ENCODE data around the gene TUBA1A.

The TUBA1A gene

GRCh38 chr12:49188916-49189367, at the start of gene TUBA1A:
Gene TUBA1A, minus strand, starts transcription at chr12:49189080. Its CDS starts 101 bp downstream, at chr12:49188979.
- no peak for TF ChIP-seq CTCF (conservative IDR thresholded peaks at IDR 0.05)
- H3K27ac ChIP-seq = peak within 1 kb of the TSS; percentile 91

- no peak for TF ChIP-seq CTCF (conservative IDR thresholded peaks at IDR 0.05)
- H3K27ac ChIP-seq = no peak overlapping the region
Observed at GRCh38 chr12:49236423-49236822, 47.5 kb upstream of the TUBA1A start.

GRCh38 chr12:49233842-49234526, 45.1 kb upstream of the TUBA1A start:
- peak overlapping the region; percentile 82 for H3K27ac ChIP-seq
- no peak for TF ChIP-seq CTCF (conservative IDR thresholded peaks at IDR 0.05)

GRCh38 chr12:49232940-49233841, 44.3 kb upstream of the TUBA1A start:
- no peak overlapping the region for H3K27ac ChIP-seq
- TF ChIP-seq CTCF (conservative IDR thresholded peaks at IDR 0.05) = no peak

GRCh38 chr12:49231878-49232655, 43.2 kb upstream of the TUBA1A start:
- H3K27ac ChIP-seq = no peak overlapping the region

GRCh38 chr12:49230805-49231194, 41.9 kb upstream of the TUBA1A start:
- no peak overlapping the region for H3K27ac ChIP-seq
- TF ChIP-seq CTCF (conservative IDR thresholded peaks at IDR 0.05) = no peak

More at GRCh38 chr12:49231878-49232655, 43.2 kb upstream of the TUBA1A start:
- no peak for TF ChIP-seq CTCF (conservative IDR thresholded peaks at IDR 0.05)

Measured in VCaP (cell line).